ENCODE measurements around the gene LCE3C. TPM values are rescaled to one million over a fixed set of nuclear protein-coding genes. Genes with fewer than 3 reads are reported as not detected.

Gene LCE3C, protein sequence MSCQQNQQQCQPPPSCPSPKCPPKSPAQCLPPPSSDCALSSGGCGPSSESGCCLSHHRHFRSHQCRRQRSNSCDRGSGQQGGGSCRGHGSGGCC
- total RNA-seq: not detected in 2 replicates

DNA sequence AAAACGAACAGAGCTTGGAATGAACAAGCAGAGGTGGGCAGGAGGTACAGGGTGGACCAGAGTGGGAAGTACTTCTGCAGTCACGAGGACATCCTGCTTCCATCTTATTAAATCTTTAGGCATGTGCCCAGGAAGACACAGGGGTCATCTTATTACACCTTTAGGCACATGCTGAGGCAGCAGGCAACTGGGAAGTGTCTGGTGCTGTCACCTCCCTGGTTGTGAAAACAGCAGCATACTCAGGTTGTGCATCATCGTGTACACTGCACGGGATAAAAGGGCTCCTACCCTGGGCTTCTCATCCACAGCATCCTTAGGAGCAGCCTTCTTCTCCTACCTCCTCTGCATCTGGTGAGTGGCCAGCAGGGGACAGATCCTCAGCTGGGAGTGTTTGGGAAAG is at the start of gene LCE3C:
Gene LCE3C, plus strand, starts transcription at position 301 of the 400 bp plus-strand sequence. CDS start 498 bp downstream, outside the sequence.

DNA sequence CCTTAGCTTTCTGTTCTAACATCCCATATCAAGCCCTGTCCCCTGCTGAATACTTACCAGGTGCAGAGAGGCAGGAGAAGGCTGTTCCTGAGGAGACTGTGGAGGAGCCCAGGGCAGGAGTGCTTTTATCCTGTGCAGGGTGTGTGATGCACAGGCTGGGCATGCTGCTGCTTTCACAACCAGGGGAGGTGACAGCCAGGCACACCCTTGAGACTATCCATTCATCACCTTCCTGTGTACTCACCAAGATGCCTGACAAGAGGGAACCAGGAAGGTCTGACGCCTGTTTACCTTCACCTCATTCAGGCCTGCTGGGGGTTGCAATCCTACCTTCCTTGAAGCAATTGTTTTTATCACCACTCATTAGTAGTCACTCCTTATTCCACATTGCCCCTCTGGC is 33.4 kb upstream of the LCE3C start, which contains the start of gene LCE3E:
Gene LCE3E, minus strand, starts transcription at position 100 of the 400 bp plus-strand sequence. CDS start 572 bp downstream, outside the sequence.

DNA sequence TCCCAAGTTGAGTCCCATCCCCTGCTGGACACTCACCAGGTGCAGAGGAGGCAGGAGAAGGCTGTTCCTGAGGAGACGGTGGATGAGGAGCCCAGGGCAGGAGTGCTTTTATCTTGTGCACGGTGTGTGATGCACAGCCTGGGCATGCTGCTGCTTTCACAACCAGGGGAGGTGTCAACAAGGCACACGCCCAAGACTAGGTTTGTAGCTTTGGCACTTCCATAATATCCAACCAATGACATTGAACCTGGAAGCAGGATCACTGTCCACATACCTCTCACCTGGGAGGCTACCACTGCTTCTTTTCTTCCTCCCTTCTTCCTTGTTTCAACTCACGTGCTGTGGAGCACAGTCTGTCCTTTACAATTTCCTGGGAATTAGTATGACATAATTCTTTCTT is 19.6 kb upstream of the LCE3C start, which contains the start of gene LCE3D:
Gene LCE3D, minus strand, starts transcription at position 84 of the 400 bp plus-strand sequence. CDS start 580 bp downstream, outside the sequence.

DNA sequence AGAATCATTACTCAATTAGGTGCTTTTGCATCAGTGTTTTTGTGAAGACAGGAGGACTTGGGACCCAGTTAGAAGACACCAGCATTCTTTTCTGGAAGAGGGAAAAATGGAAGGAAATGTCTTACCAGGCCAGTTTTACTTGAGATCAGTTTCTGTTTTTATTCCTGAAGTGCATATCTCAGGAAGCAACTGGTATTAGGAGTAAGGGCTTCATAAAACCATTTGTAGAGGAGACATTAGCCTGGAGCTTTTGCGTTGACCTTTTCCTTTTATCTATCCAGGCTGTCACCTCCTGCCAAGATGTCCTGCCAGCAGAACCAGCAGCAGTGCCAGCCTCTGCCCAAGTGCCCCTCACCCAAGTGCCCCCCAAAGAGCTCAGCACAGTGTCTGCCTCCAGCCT is 13.5 kb downstream of the LCE3C start, which contains the start of gene LCE3B:
Gene LCE3B, plus strand, starts transcription at position 301 of the 400 bp plus-strand sequence. Its CDS starts 0 bp downstream, at position 301.

DNA sequence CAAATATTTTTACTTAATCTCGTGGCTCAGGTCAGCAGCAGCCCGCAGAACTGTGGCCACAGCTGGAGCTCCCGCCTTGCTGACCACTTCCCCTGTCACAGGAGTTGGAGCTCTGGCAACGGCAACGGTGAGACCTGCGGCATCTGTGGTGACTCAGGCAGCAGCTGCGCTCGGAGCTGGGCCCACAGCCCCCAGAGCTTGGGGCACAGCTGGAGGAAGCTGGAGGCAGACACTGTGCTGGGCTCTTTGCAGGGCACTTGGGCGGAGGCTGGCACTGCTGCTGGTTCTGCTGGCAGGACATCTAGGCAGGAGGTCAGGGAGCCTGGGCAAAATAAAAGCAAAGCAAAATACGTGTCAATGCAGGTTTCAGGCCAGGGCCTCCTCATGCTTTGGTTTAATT is 22.8 kb downstream of the LCE3C start, which contains the start of gene LCE3A:
Gene LCE3A, minus strand, starts transcription at position 301 of the 400 bp plus-strand sequence. Its CDS starts 0 bp downstream, at position 301.

Other genes starting within 250 kb of the LCE3C start
- under 0.01 TPM in 1 of 2 replicates, not detected in the other for gene FLG2, start 240.2 kb upstream of the LCE3C start, total RNA-seq
- not detected in 2 replicates for gene CRNN, start 186.0 kb upstream of the LCE3C start, total RNA-seq
- not detected in 2 replicates for gene LCE5A, start 89.4 kb upstream of the LCE3C start, total RNA-seq
- gene CRCT1, start 85.8 kb upstream of the LCE3C start, total RNA-seq: not detected in 2 replicates
- gene LCE3E, start 33.5 kb upstream of the LCE3C start, total RNA-seq: not detected in 2 replicates
- not detected in 2 replicates for gene LCE3D, start 19.7 kb upstream of the LCE3C start, total RNA-seq
- gene LCE3B, start 13.6 kb downstream of the LCE3C start, total RNA-seq: not detected in 2 replicates
- not detected in 2 replicates for gene LCE3A, start 22.9 kb downstream of the LCE3C start, total RNA-seq
- gene LCE2D, start 63.1 kb downstream of the LCE3C start, total RNA-seq: not detected in 2 replicates
- gene LCE2C, start 75.0 kb downstream of the LCE3C start, total RNA-seq: not detected in 2 replicates
- not detected in 2 replicates for gene LCE2B, start 85.9 kb downstream of the LCE3C start, total RNA-seq
- gene LCE2A, start 98.1 kb downstream of the LCE3C start, total RNA-seq: not detected in 2 replicates
- gene LCE4A, start 107.9 kb downstream of the LCE3C start, total RNA-seq: not detected in 2 replicates
- gene KPRP, start 157.8 kb downstream of the LCE3C start, total RNA-seq: not detected in 2 replicates
- not detected in 2 replicates for gene LCE1F, start 174.9 kb downstream of the LCE3C start, total RNA-seq
- gene LCE1E, start 186.0 kb downstream of the LCE3C start, total RNA-seq: not detected in 2 replicates
- not detected in 2 replicates for gene LCE1D, start 196.5 kb downstream of the LCE3C start, total RNA-seq
- not detected in 2 replicates for gene LCE1C, start 206.4 kb downstream of the LCE3C start, total RNA-seq
- gene LCE1B, start 211.7 kb downstream of the LCE3C start, total RNA-seq: not detected in 2 replicates
- not detected in 2 replicates for gene LCE1A, start 227.2 kb downstream of the LCE3C start, total RNA-seq
- gene LCE6A, start 242.6 kb downstream of the LCE3C start, total RNA-seq: not detected in 2 replicates

Data from epithelial cell of umbilical artery (primary cell).